Activated CD4-positive, alpha-beta memory T cell treated with anti-CD3 and anti-CD28 coated beads for 36 hours (primary cell): ENCODE data around the gene WDR1. TPM values are rescaled to one million over a fixed set of nuclear protein-coding genes. Genes with fewer than 3 reads are reported as not detected.

Experiments used
- CTCF ChIA-PET: fragments of 350-600 bp; sonication (Branson Sonifier 250); formaldehyde crosslinking; loops from one replicate; lab custom pipeline; 2021; ENCODE audit warnings: antibody characterized with exemption, inconsistent platforms; lab: Charles Lee
- POLR2A ChIA-PET: fragments of 350-600 bp; sonication (Branson Sonifier 250); formaldehyde crosslinking; loops from one replicate; lab custom pipeline; 2021; ENCODE audit warnings: antibody characterized with exemption; lab: Charles Lee
- DNase-seq: peaks from one replicate; pipeline ENCODE4 v3.0.0-alpha.2; 2020
- H3K27ac Mint-ChIP-seq: one replicate; pipeline ENCODE4 v1.8.0; 2021; ENCODE audit warnings: mixed read lengths
- H3K27me3 Mint-ChIP-seq: one replicate; pipeline ENCODE4 v1.8.0; 2021; ENCODE audit warnings: mixed read lengths
- H3K36me3 Mint-ChIP-seq: one replicate; pipeline ENCODE4 v1.8.0; 2021; ENCODE audit warnings: mixed read lengths
- H3K4me1 Mint-ChIP-seq: one replicate; pipeline ENCODE4 v1.8.0; 2021; ENCODE audit warnings: low read depth, mixed read lengths
- H3K4me3 Mint-ChIP-seq: one replicate; pipeline ENCODE4 v1.8.0; 2021; ENCODE audit warnings: mild to moderate bottlenecking, mixed read lengths
- H3K9me3 Mint-ChIP-seq: one replicate; pipeline ENCODE4 v1.8.0; 2021; ENCODE audit warnings: mixed read lengths
- intact Hi-C: fragments of 100-400 bp; cut with micrococcal nuclease; formaldehyde crosslinking; loops from one replicate; pipeline ENCODE4 v1.15.1; 2023
- total RNA-seq, 2 experiments: library from RNA; stranded (reverse); gene quantifications; one replicate each; pipeline ENCODE4 v1.2.3, GENCODE V29; 2021

WDR1 gene
- total RNA-seq, 2 experiments from 2014 or later: 351 to 353 TPM

- Mint-ChIP-seq H3K27me3 (peaks cover 8% of the 10 kb centered on the region), H3K4me3 (no peak overlapping the region), H3K9me3 (no peaks in the 10 kb centered on the region), H3K4me1 (peaks cover 9% of the 10 kb centered on the region), H3K36me3 (peaks cover 5% of the 10 kb centered on the region), H3K27ac (no peak overlapping the region)
- ChIA-PET CTCF (interaction anchor here (0.8 to 1.7 kb wide), 4 partner anchors 16 to 426 kb away, joined by 3 to 5 read pairs (median 4); no protein-coding TSS in a partner anchor), POLR2A (no interaction called here)
- intact Hi-C loops: no loop called here
- no peak for DNase-seq
These were observed 81.5 kb downstream of the WDR1 start for GRCh38 chr4:10035130-10035529.

GRCh38 chr4:10034612-10035104 lies 81.9 kb downstream of the WDR1 start:
- Mint-ChIP-seq H3K9me3 (no peaks in the 10 kb centered on the region), H3K4me1 (peaks cover 9% of the 10 kb centered on the region), H3K27ac (no peak overlapping the region), H3K36me3 (peaks cover 3% of the 10 kb centered on the region), H3K4me3 (no peak overlapping the region), H3K27me3 (peaks cover 8% of the 10 kb centered on the region)
- no peak for DNase-seq
- CTCF ChIA-PET: interaction anchor here (0.8 to 1.7 kb wide), 3 partner anchors 16 to 427 kb away, joined by 3 to 5 read pairs (median 4); no protein-coding TSS in a partner anchor
- intact Hi-C loops: no loop called here
- POLR2A ChIA-PET: no interaction called here

GRCh38 chr4:10034136-10034535 lies 82.5 kb downstream of the WDR1 start:
- H3K36me3 Mint-ChIP-seq: peaks cover 3% of the 10 kb centered on the region
- H3K27me3 Mint-ChIP-seq: peaks cover 8% of the 10 kb centered on the region
- POLR2A ChIA-PET: no interaction called here
- H3K4me3 Mint-ChIP-seq: no peak overlapping the region
- H3K4me1 Mint-ChIP-seq: peaks cover 9% of the 10 kb centered on the region
- DNase-seq: no peak
- H3K27ac Mint-ChIP-seq: no peak overlapping the region
- intact Hi-C loops: no loop called here
- CTCF ChIA-PET: interaction anchor here (1.4 to 1.7 kb wide), 2 partner anchors 15 to 20 kb away, joined by 4 to 5 read pairs; no protein-coding TSS in a partner anchor
- H3K9me3 Mint-ChIP-seq: no peaks in the 10 kb centered on the region

- Mint-ChIP-seq H3K4me1 (peaks cover 9% of the 10 kb centered on the region), H3K36me3 (peaks cover 3% of the 10 kb centered on the region), H3K27ac (no peak overlapping the region), H3K4me3 (no peak overlapping the region), H3K9me3 (no peaks in the 10 kb centered on the region), H3K27me3 (peaks cover 8% of the 10 kb centered on the region)
- intact Hi-C loops: no loop called here
- DNase-seq: peak; percentile 22
- ChIA-PET POLR2A (no interaction called here), CTCF (interaction anchor here (1.2 kb wide), 1 partner anchor 18 kb away, joined by 5 read pairs; no protein-coding TSS in a partner anchor)
These were observed 83.3 kb downstream of the WDR1 start for GRCh38 chr4:10033191-10033881.

- DNase-seq: no peak
- H3K9me3 Mint-ChIP-seq: no peaks in the 10 kb centered on the region
- intact Hi-C loops: no loop called here
- peaks cover 3% of the 10 kb centered on the region for H3K36me3 Mint-ChIP-seq
- H3K4me1 Mint-ChIP-seq: peaks cover 9% of the 10 kb centered on the region
- no peak overlapping the region for H3K4me3 Mint-ChIP-seq
- H3K27ac Mint-ChIP-seq: no peak overlapping the region
- CTCF ChIA-PET: interaction anchor here (1.2 kb wide), 1 partner anchor 17 kb away, joined by 5 read pairs; no protein-coding TSS in a partner anchor
- POLR2A ChIA-PET: no interaction called here
- peaks cover 8% of the 10 kb centered on the region for H3K27me3 Mint-ChIP-seq
These were observed 84.0 kb downstream of the WDR1 start for GRCh38 chr4:10032625-10033024.

GRCh38 chr4:10031668-10032590 lies 84.7 kb downstream of the WDR1 start:
- Mint-ChIP-seq H3K9me3 (no peaks in the 10 kb centered on the region), H3K27ac (no peak overlapping the region), H3K4me1 (peaks cover 9% of the 10 kb centered on the region), H3K27me3 (peaks cover 10% of the 10 kb centered on the region), H3K4me3 (no peak overlapping the region), H3K36me3 (peaks cover 3% of the 10 kb centered on the region)
- DNase-seq: no peak
- ChIA-PET CTCF (interaction anchor here (1.1 to 1.2 kb wide), 2 partner anchors 13 to 17 kb away, joined by 3 to 5 read pairs; no protein-coding TSS in a partner anchor), POLR2A (no interaction called here)
- intact Hi-C loops: no loop called here

GRCh38 chr4:10030972-10031667 lies 85.5 kb downstream of the WDR1 start:
- no peak overlapping the region for H3K4me3 Mint-ChIP-seq
- H3K27ac Mint-ChIP-seq: no peak overlapping the region
- POLR2A ChIA-PET: no interaction called here
- intact Hi-C loops: no loop called here
- CTCF ChIA-PET: interaction anchor here (1.1 kb wide), 1 partner anchor 12 kb away, joined by 3 read pairs; no protein-coding TSS in a partner anchor
- H3K4me1 Mint-ChIP-seq: peaks cover 9% of the 10 kb centered on the region
- DNase-seq: no peak
- no peaks in the 10 kb centered on the region for H3K9me3 Mint-ChIP-seq
- peaks cover 12% of the 10 kb centered on the region for H3K27me3 Mint-ChIP-seq
- H3K36me3 Mint-ChIP-seq: no peaks in the 10 kb centered on the region

- no peaks in the 10 kb centered on the region for H3K9me3 Mint-ChIP-seq
- no peaks in the 10 kb centered on the region for H3K36me3 Mint-ChIP-seq
- no peak for DNase-seq
- ChIA-PET POLR2A (no interaction called here), CTCF (no interaction called here)
- peaks cover 12% of the 10 kb centered on the region for H3K27me3 Mint-ChIP-seq
- no peak overlapping the region for H3K27ac Mint-ChIP-seq
- H3K4me1 Mint-ChIP-seq: peaks cover 9% of the 10 kb centered on the region
- no peak overlapping the region for H3K4me3 Mint-ChIP-seq
- intact Hi-C loops: no loop called here
These were observed 87.2 kb downstream of the WDR1 start for GRCh38 chr4:10029403-10029802.

GRCh38 chr4:10028910-10029309 lies 87.7 kb downstream of the WDR1 start:
- Mint-ChIP-seq H3K4me3 (no peak overlapping the region), H3K9me3 (no peaks in the 10 kb centered on the region), H3K27me3 (peaks cover 10% of the 10 kb centered on the region), H3K36me3 (no peaks in the 10 kb centered on the region), H3K4me1 (peaks cover 8% of the 10 kb centered on the region), H3K27ac (no peak overlapping the region)
- ChIA-PET POLR2A (no interaction called here), CTCF (no interaction called here)
- DNase-seq: no peak
- intact Hi-C loops: no loop called here

- ChIA-PET CTCF (no interaction called here), POLR2A (no interaction called here)
- intact Hi-C loops: no loop called here
- Mint-ChIP-seq H3K4me1 (no peaks in the 10 kb centered on the region), H3K9me3 (no peaks in the 10 kb centered on the region), H3K27me3 (peaks cover 4% of the 10 kb centered on the region), H3K4me3 (no peak overlapping the region), H3K27ac (no peak overlapping the region), H3K36me3 (no peaks in the 10 kb centered on the region)
- DNase-seq: no peak
These were observed 90.1 kb downstream of the WDR1 start for GRCh38 chr4:10026485-10026884.

GRCh38 chr4:10025230-10025806 lies 91.3 kb downstream of the WDR1 start:
- Mint-ChIP-seq H3K4me1 (no peaks in the 10 kb centered on the region), H3K4me3 (no peak overlapping the region), H3K36me3 (no peaks in the 10 kb centered on the region), H3K27ac (no peak overlapping the region), H3K9me3 (no peaks in the 10 kb centered on the region), H3K27me3 (peaks cover 4% of the 10 kb centered on the region)
- intact Hi-C loops: no loop called here
- CTCF ChIA-PET: no interaction called here
- POLR2A ChIA-PET: no interaction called here
- no peak for DNase-seq
